Suprapubic skin (tissue), 3 donors: Measurements from ENCODE around the gene TSACC.

Experiments used
- POLR2AphosphoS5 ChIP-seq, 3 donors: sonication (generic); formaldehyde crosslinking; IDR thresholded peaks; one replicate each; pipeline ENCODE4 v1.6.1; 2017; ENCODE audit warnings: antibody characterized with exemption in 3 of 3
- TF ChIP-seq, protein P1 (sequence below), 2 donors: fragments of 200-600 bp in 1 of 2; fragments of 450-650 bp in 1 of 2; sonication (generic) in 1 of 2; IDR thresholded peaks; one replicate each; pipeline ENCODE4 v1.5.1; 2016 to 2019; ENCODE audit warnings: antibody characterized with exemption in 2 of 2, mild to moderate bottlenecking in 1 of 2, moderate library complexity in 1 of 2

- TF ChIP-seq POLR2AphosphoS5 (IDR thresholded peaks at IDR 0.05) = no peak
- TF ChIP-seq, protein P1, sequence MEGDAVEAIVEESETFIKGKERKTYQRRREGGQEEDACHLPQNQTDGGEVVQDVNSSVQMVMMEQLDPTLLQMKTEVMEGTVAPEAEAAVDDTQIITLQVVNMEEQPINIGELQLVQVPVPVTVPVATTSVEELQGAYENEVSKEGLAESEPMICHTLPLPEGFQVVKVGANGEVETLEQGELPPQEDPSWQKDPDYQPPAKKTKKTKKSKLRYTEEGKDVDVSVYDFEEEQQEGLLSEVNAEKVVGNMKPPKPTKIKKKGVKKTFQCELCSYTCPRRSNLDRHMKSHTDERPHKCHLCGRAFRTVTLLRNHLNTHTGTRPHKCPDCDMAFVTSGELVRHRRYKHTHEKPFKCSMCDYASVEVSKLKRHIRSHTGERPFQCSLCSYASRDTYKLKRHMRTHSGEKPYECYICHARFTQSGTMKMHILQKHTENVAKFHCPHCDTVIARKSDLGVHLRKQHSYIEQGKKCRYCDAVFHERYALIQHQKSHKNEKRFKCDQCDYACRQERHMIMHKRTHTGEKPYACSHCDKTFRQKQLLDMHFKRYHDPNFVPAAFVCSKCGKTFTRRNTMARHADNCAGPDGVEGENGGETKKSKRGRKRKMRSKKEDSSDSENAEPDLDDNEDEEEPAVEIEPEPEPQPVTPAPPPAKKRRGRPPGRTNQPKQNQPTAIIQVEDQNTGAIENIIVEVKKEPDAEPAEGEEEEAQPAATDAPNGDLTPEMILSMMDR (IDR thresholded peaks at IDR 0.05) = no peak
Observed at GRCh38 chr1:156368157-156368658, 29.9 kb downstream of the TSACC start.
